ENCODE results near the gene AAMP.

The AAMP gene

GRCh38 chr2:218230882-218231281, 39.1 kb downstream of the AAMP start:
- TF ChIP-seq CTCF (IDR thresholded peaks at IDR 0.05; ENCODE audit: control insufficient read depth, extremely low read depth, insufficient read depth): no peak
- DNase-seq (ENCODE audit: low read depth): no peak
- no peak overlapping the region for H3K4me3 ChIP-seq (ENCODE audit: low read depth, low read length)

GRCh38 chr2:218229851-218230250, 40.1 kb downstream of the AAMP start:
- DNase-seq (ENCODE audit: low read depth): no peak
- TF ChIP-seq CTCF (IDR thresholded peaks at IDR 0.05; ENCODE audit: control insufficient read depth, extremely low read depth, insufficient read depth): no peak
- H3K4me3 ChIP-seq (ENCODE audit: low read depth, low read length): no peak overlapping the region

GRCh38 chr2:218229239-218229638, 40.7 kb downstream of the AAMP start:
- no peak for TF ChIP-seq CTCF (IDR thresholded peaks at IDR 0.05; ENCODE audit: control insufficient read depth, extremely low read depth, insufficient read depth)
- DNase-seq (ENCODE audit: low read depth): no peak
- no peak overlapping the region for H3K4me3 ChIP-seq (ENCODE audit: low read depth, low read length)

- no peak overlapping the region for H3K4me3 ChIP-seq (ENCODE audit: low read depth, low read length)
- TF ChIP-seq CTCF (IDR thresholded peaks at IDR 0.05; ENCODE audit: control insufficient read depth, extremely low read depth, insufficient read depth): no peak
- DNase-seq (ENCODE audit: low read depth): no peak
Observed at GRCh38 chr2:218228366-218229090, 41.4 kb downstream of the AAMP start.

GRCh38 chr2:218226903-218227302, 43.0 kb downstream of the AAMP start:
- DNase-seq (ENCODE audit: low read depth): no peak
- no peak overlapping the region for H3K4me3 ChIP-seq (ENCODE audit: low read depth, low read length)
- TF ChIP-seq CTCF (IDR thresholded peaks at IDR 0.05; ENCODE audit: control insufficient read depth, extremely low read depth, insufficient read depth): no peak

- H3K4me3 ChIP-seq (ENCODE audit: low read depth, low read length): no peak overlapping the region
- no peak for TF ChIP-seq CTCF (IDR thresholded peaks at IDR 0.05; ENCODE audit: control insufficient read depth, extremely low read depth, insufficient read depth)
- DNase-seq (ENCODE audit: low read depth): no peak
Observed at GRCh38 chr2:218224186-218224585, 45.8 kb downstream of the AAMP start.

GRCh38 chr2:218223046-218223445, 46.9 kb downstream of the AAMP start:
- no peak for DNase-seq (ENCODE audit: low read depth)
- H3K4me3 ChIP-seq (ENCODE audit: low read depth, low read length): no peak overlapping the region
- TF ChIP-seq CTCF (IDR thresholded peaks at IDR 0.05; ENCODE audit: control insufficient read depth, extremely low read depth, insufficient read depth): no peak
